Measurements from ENCODE around the gene ATF6.
A peak's percentile ranks its signal among the peaks of the same experiment; 100 is the strongest.

The ATF6 gene

GRCh38 chr1:161945306-161946060, 179.4 kb downstream of the ATF6 start:
- WGBS, 2 experiments: 91% methylated on average over 3 of the region's 3 CpGs
- H3K9me3 ChIP-seq (ENCODE audit: control insufficient read depth, low read length): no peaks in the 10 kb centered on the region
- H3K27me3 ChIP-seq (ENCODE audit: control insufficient read depth, insufficient read depth, low read length, poor library complexity, severe bottlenecking): no peaks in the 10 kb centered on the region
- no peak overlapping the region for H3K4me3 ChIP-seq (ENCODE audit: insufficient read depth, low read depth, low read length)
- peaks cover 7% of the 10 kb centered on the region for H3K4me1 ChIP-seq (ENCODE audit: control insufficient read depth, insufficient read depth, low read length)
- H3K36me3 ChIP-seq (ENCODE audit: control insufficient read depth, insufficient read depth, low read length): no peaks in the 10 kb centered on the region
- peak overlapping the region; percentile 64 for H3K27ac ChIP-seq (ENCODE audit: insufficient read depth, low read depth, low read length, poor library complexity, severe bottlenecking)

DNA sequence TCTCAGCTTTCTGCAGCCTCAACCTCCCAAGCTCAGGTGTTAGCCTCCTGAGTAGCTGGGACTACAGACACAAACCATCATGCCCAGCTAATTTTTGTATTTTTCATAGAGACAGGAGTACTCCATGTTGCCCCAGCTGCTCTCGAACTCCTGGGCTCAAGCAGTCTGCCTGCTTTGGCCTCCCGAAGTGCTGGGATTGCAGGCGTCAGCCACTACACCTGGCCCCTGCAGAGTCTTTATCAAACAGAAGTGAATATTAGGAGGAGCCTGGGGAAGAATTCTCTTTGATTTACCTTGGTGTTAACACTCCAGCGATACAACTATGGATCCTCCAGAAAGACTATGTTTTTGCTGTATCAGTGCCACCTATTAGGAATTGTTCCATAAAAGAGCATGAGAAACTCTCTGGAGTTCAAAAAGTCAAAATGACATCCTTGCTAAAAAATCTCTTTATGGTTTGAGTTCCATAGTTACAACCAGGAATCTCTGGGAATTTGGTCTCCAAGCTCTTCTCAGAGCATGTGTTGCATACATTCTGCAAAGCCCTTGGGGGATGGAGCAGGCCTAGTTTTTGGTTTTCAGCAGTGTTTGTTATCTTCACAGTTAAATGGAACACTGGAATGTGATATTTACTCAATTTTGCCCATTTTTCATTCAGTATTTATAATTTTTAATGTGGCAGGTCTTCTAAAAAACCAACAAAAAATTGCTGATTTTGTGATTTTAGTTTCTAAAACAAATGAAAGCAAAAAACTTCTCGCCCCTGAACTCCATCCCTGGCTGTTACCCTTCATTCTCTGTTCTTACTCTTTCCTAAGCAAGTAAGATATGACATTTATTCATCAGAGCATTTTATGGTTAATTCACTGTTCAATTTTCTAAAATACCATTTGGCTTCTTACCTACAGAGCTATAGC, 180.2 kb downstream of the ATF6 start:
- H3K4me1 ChIP-seq (ENCODE audit: control insufficient read depth, insufficient read depth, low read length): peaks cover 7% of the 10 kb centered on the region
- peak overlapping the region; percentile 64 for H3K27ac ChIP-seq (ENCODE audit: insufficient read depth, low read depth, low read length, poor library complexity, severe bottlenecking)
- H3K9me3 ChIP-seq (ENCODE audit: control insufficient read depth, low read length): no peaks in the 10 kb centered on the region
- H3K36me3 ChIP-seq (ENCODE audit: control insufficient read depth, insufficient read depth, low read length): no peaks in the 10 kb centered on the region
- WGBS, 2 experiments: 72% methylated on average over 4 to 5 of the region's 5 CpGs
- H3K4me3 ChIP-seq (ENCODE audit: insufficient read depth, low read depth, low read length): no peak overlapping the region
- H3K27me3 ChIP-seq (ENCODE audit: control insufficient read depth, insufficient read depth, low read length, poor library complexity, severe bottlenecking): no peaks in the 10 kb centered on the region

- Histone ChIP-seq H3K4me1 (ENCODE audit: control insufficient read depth, insufficient read depth, low read length) (peaks cover 7% of the 10 kb centered on the region), H3K27ac (ENCODE audit: insufficient read depth, low read depth, low read length, poor library complexity, severe bottlenecking) (no peak overlapping the region), H3K4me3 (ENCODE audit: insufficient read depth, low read depth, low read length) (no peak overlapping the region), H3K36me3 (ENCODE audit: control insufficient read depth, insufficient read depth, low read length) (no peaks in the 10 kb centered on the region), H3K27me3 (ENCODE audit: control insufficient read depth, insufficient read depth, low read length, poor library complexity, severe bottlenecking) (no peaks in the 10 kb centered on the region), H3K9me3 (ENCODE audit: control insufficient read depth, low read length) (no peaks in the 10 kb centered on the region)
- WGBS, 2 experiments: 94 to 97% methylated on average over 4 of the region's 4 CpGs
These were observed 182.3 kb downstream of the ATF6 start for GRCh38 chr1:161948435-161948834.

GRCh38 chr1:161949548-161949947, 183.4 kb downstream of the ATF6 start:
- Histone ChIP-seq H3K36me3 (ENCODE audit: control insufficient read depth, insufficient read depth, low read length) (no peaks in the 10 kb centered on the region), H3K9me3 (ENCODE audit: control insufficient read depth, low read length) (no peaks in the 10 kb centered on the region), H3K4me3 (ENCODE audit: insufficient read depth, low read depth, low read length) (no peak overlapping the region), H3K4me1 (ENCODE audit: control insufficient read depth, insufficient read depth, low read length) (peaks cover 7% of the 10 kb centered on the region), H3K27ac (ENCODE audit: insufficient read depth, low read depth, low read length, poor library complexity, severe bottlenecking) (no peak overlapping the region), H3K27me3 (ENCODE audit: control insufficient read depth, insufficient read depth, low read length, poor library complexity, severe bottlenecking) (no peaks in the 10 kb centered on the region)
- 96% methylated on average over 2 of the region's 2 CpGs for WGBS, 2 experiments

DNA sequence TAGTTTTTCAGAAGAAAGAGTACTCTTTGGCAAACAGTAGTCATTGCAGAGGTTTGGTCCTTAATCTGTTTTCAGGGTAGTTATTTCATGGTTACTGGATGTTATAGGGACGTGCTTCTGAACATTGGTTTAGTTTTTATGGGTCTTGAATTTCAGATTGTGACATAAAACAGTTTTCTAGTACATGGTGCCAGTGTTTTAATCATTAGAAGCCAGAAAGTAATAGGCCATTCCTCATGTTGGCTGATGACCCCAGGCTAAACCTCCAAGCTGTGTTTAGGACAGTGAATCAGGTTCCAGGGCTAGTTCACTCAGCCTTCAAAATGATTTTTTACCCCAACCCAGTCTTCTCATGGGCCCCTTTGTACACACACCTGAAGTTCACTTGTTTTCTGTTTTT, 184.3 kb downstream of the ATF6 start:
- Histone ChIP-seq H3K36me3 (ENCODE audit: control insufficient read depth, insufficient read depth, low read length) (no peaks in the 10 kb centered on the region), H3K9me3 (ENCODE audit: control insufficient read depth, low read length) (no peaks in the 10 kb centered on the region), H3K27me3 (ENCODE audit: control insufficient read depth, insufficient read depth, low read length, poor library complexity, severe bottlenecking) (no peaks in the 10 kb centered on the region), H3K27ac (ENCODE audit: insufficient read depth, low read depth, low read length, poor library complexity, severe bottlenecking) (no peak overlapping the region), H3K4me1 (ENCODE audit: control insufficient read depth, insufficient read depth, low read length) (peaks cover 7% of the 10 kb centered on the region), H3K4me3 (ENCODE audit: insufficient read depth, low read depth, low read length) (no peak overlapping the region)
- WGBS, 2 experiments: 84 to 86% methylated on average over 1 of the region's 1 CpG

- no peak overlapping the region for H3K4me3 ChIP-seq (ENCODE audit: insufficient read depth, low read depth, low read length)
- no peaks in the 10 kb centered on the region for H3K27me3 ChIP-seq (ENCODE audit: control insufficient read depth, insufficient read depth, low read length, poor library complexity, severe bottlenecking)
- H3K9me3 ChIP-seq (ENCODE audit: control insufficient read depth, low read length): no peaks in the 10 kb centered on the region
- H3K4me1 ChIP-seq (ENCODE audit: control insufficient read depth, insufficient read depth, low read length): no peaks in the 10 kb centered on the region
- WGBS, 2 experiments: 95 to 100% methylated on average over 1 of the region's 1 CpG
- no peaks in the 10 kb centered on the region for H3K36me3 ChIP-seq (ENCODE audit: control insufficient read depth, insufficient read depth, low read length)
- H3K27ac ChIP-seq (ENCODE audit: insufficient read depth, low read depth, low read length, poor library complexity, severe bottlenecking): no peak overlapping the region
These were observed 185.5 kb downstream of the ATF6 start for GRCh38 chr1:161951646-161952045.

GRCh38 chr1:161952607-161953172, 186.6 kb downstream of the ATF6 start:
- Histone ChIP-seq H3K36me3 (ENCODE audit: control insufficient read depth, insufficient read depth, low read length) (no peaks in the 10 kb centered on the region), H3K4me3 (ENCODE audit: insufficient read depth, low read depth, low read length) (no peak overlapping the region), H3K27ac (ENCODE audit: insufficient read depth, low read depth, low read length, poor library complexity, severe bottlenecking) (no peak overlapping the region), H3K9me3 (ENCODE audit: control insufficient read depth, low read length) (no peaks in the 10 kb centered on the region), H3K27me3 (ENCODE audit: control insufficient read depth, insufficient read depth, low read length, poor library complexity, severe bottlenecking) (no peaks in the 10 kb centered on the region), H3K4me1 (ENCODE audit: control insufficient read depth, insufficient read depth, low read length) (no peaks in the 10 kb centered on the region)
- 90 to 99% methylated on average over 1 to 2 of the region's 3 CpGs for WGBS, 2 experiments

DNA sequence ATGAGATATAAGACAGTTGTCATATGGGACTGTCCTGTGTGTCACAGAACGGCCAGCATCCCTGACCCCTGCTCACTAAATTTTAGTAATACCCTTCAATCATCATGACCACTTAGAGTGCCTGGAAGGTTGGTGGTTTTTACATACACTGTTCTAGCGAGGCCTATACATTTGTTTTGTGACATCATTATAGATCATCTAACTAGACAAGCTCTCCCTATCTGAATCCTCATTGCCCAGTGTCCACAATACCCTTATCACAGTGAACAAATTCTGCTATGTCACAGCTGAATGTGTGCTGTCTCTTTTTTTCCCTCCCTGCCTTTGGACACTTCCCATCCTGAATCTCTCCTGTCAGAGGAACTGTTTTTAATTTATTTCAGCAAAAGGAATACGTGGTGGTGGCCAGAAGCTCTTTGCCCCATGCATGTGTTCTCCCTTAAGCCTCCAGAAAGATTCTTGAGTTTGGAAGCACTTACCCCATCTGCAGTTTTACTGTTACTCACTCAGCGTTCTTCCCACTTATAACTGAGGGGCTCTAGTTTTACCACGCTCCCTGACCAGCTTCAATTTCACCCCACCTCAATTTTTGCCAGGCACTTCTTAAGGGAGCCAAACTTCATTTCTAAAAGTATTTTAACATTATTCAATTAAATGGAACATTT, 187.3 kb downstream of the ATF6 start:
- no peaks in the 10 kb centered on the region for H3K9me3 ChIP-seq (ENCODE audit: control insufficient read depth, low read length)
- no peaks in the 10 kb centered on the region for H3K4me1 ChIP-seq (ENCODE audit: control insufficient read depth, insufficient read depth, low read length)
- H3K27me3 ChIP-seq (ENCODE audit: control insufficient read depth, insufficient read depth, low read length, poor library complexity, severe bottlenecking): no peaks in the 10 kb centered on the region
- 87 to 89% methylated on average over 4 to 5 of the region's 5 CpGs for WGBS, 2 experiments
- H3K36me3 ChIP-seq (ENCODE audit: control insufficient read depth, insufficient read depth, low read length): no peaks in the 10 kb centered on the region
- no peak overlapping the region for H3K27ac ChIP-seq (ENCODE audit: insufficient read depth, low read depth, low read length, poor library complexity, severe bottlenecking)
- H3K4me3 ChIP-seq (ENCODE audit: insufficient read depth, low read depth, low read length): no peak overlapping the region

GRCh38 chr1:161954050-161954449, 187.9 kb downstream of the ATF6 start:
- Histone ChIP-seq H3K36me3 (ENCODE audit: control insufficient read depth, insufficient read depth, low read length) (no peaks in the 10 kb centered on the region), H3K9me3 (ENCODE audit: control insufficient read depth, low read length) (no peaks in the 10 kb centered on the region), H3K4me1 (ENCODE audit: control insufficient read depth, insufficient read depth, low read length) (no peaks in the 10 kb centered on the region), H3K4me3 (ENCODE audit: insufficient read depth, low read depth, low read length) (no peak overlapping the region), H3K27ac (ENCODE audit: insufficient read depth, low read depth, low read length, poor library complexity, severe bottlenecking) (no peak overlapping the region), H3K27me3 (ENCODE audit: control insufficient read depth, insufficient read depth, low read length, poor library complexity, severe bottlenecking) (no peaks in the 10 kb centered on the region)
- no CpG with 5 or more reads among the region's 2 CpGs for WGBS, 2 experiments

GRCh38 chr1:161954466-161954865, 188.3 kb downstream of the ATF6 start:
- no peaks in the 10 kb centered on the region for H3K36me3 ChIP-seq (ENCODE audit: control insufficient read depth, insufficient read depth, low read length)
- no peak overlapping the region for H3K27ac ChIP-seq (ENCODE audit: insufficient read depth, low read depth, low read length, poor library complexity, severe bottlenecking)

More at GRCh38 chr1:161954466-161954865, 188.3 kb downstream of the ATF6 start:
- Histone ChIP-seq H3K4me1 (ENCODE audit: control insufficient read depth, insufficient read depth, low read length) (no peaks in the 10 kb centered on the region), H3K4me3 (ENCODE audit: insufficient read depth, low read depth, low read length) (no peak overlapping the region), H3K9me3 (ENCODE audit: control insufficient read depth, low read length) (no peaks in the 10 kb centered on the region), H3K27me3 (ENCODE audit: control insufficient read depth, insufficient read depth, low read length, poor library complexity, severe bottlenecking) (no peaks in the 10 kb centered on the region)
